Adipose tissue (tissue), 3 donors: Measurements from ENCODE around the gene CTSO. TPM values are rescaled to one million over a fixed set of nuclear protein-coding genes. Genes with fewer than 3 reads are reported as not detected.
A peak's percentile ranks its signal among the peaks of the same experiment; 100 is the strongest.
"Not testable (repeated sequence)": the region's sequence is repeated elsewhere in the genome, so short reads cannot be mapped to it uniquely, and the experiment has no call there.

Experiments
- H3K27ac ChIP-seq: one replicate; pipeline ENCODE4 v1.5.1; 2013; ENCODE audit warnings: low read depth, low read length
- WGBS, 3 donors: extraction: QIAGEN DNeasy Blood & Tissue Kit; methylation state at CpG; one replicate each; pipeline ENCODE4 v1.1.7; 2013; 5-methylcytosine and 5-hydroxymethylcytosine counted together
- polyA plus RNA-seq, 3 donors: library from polyadenylated mRNA; stranded (reverse); fragments of 200-250 nt; gene quantifications; one replicate each; pipeline ENCODE4 v1.2.3, GENCODE V29; 2013
- donor health status: healthy with polysubstance abuse.
- donor health status: Bipolar disorder and iron deficiency.
- donor health status: healthy.

Gene CTSO
- polyA plus RNA-seq, 3 donors: 6.7 to 14.8 (median 10.3) TPM

- WGBS, 3 donors: 56 to 72% (median 70%) methylated on average over 5 of the region's 5 CpGs
- no peak overlapping the region for H3K27ac ChIP-seq
Observed at GRCh38 chr4:155960522-155960921, 6.9 kb upstream of the CTSO start.

DNA sequence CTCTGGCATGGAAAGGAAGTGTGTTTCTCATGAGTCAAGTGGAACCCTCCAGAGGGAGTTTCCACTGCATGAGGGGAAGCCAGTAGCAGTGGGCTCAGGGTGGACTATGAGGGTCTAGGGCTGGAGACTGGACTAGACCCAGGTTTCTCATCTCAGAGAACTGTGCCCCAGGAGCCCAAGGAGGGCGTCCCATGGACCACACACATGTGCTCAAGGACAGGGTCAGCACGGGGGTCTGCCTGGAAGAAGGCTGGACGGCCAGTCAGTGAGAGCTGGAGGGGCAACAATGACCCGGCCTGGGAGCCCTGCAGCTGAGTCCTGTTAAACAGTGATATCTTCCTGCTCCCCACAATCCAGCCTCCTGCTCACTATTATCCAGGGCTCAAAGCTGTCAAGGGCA is 5.8 kb upstream of the CTSO start:
- WGBS, 3 donors: 67 to 87% (median 85%) methylated on average over 4 of the region's 4 CpGs
- no peak overlapping the region for H3K27ac ChIP-seq

DNA sequence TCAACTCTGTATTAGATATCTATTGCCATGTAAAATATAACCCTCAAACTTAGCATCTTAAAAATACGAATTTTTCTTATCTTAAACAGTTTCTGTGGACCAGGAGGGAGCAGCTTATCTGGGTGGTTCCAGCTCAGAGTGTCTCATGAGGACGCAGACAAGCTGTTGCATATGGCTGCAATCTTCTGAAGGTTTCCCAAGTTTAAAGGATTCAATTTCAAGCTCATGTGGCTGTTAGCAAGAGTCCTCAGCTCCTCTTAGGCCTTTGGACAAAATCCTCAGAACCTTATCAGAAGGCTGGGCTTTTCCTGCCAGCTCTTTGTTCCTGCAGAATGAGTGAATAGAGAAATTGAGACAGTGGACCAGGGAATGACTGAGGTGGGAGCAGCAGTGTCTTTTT is 2.8 kb upstream of the CTSO start:
- 73 to 79% (median 77%) methylated on average over 2 of the region's 2 CpGs for WGBS, 3 donors
- H3K27ac ChIP-seq: no peak overlapping the region

DNA sequence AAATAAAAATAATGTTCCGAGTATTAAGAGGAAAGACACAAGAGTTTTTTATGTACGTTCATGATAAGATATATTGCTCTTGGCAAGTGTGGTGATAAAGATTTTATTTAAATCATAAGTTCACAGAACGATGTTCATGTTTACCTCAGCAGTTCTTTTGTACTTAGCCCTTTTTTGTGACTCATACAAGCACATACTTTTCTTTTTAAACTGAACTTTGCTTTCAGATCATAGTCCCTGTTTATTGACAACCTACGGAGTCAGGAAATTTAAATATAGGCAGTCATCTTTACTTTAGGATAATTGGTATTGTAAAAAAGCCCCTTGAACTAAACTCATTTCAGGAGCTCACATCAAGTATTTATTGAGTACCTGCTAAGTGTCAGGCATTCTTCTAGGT is 1.3 kb upstream of the CTSO start:
- 52 to 84% (median 78%) methylated on average over 4 of the region's 4 CpGs for WGBS, 3 donors

DNA sequence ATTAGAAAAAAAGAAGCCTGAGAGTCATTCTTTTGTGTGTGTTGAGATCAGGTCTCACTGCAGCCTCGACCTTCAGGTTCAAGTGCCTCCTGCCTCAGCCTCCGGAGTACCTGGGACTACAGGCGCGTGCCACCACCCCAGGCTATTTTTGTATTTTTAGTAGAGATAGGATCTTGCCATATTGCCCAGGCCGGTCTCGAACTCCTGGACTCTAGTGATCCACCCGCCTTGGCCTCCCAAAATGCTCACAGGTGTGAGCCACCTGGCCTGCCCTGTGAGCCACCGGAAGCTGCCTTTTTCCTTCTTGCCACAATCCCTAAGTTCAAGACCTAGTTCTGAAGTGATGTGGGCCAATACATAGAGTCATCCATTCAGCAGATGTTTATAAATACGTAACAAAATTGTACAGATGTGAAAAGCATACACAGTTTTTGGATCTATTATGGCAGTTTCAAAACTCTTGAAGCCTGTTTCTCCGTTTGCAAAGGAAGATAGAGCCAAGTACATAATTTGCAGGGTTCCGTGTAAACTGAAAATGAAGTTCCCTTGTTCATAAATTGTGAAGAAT is 536 bp upstream of the CTSO start:
- WGBS, 3 donors: 78 to 82% (median 81%) methylated on average over 11 of the region's 11 CpGs
- H3K27ac ChIP-seq: no peak overlapping the region

More for the DNA sequence above, 1.3 kb upstream of the CTSO start:
- no peak overlapping the region for H3K27ac ChIP-seq

GRCh38 chr4:155952501-155952901 is 1.2 kb downstream of the CTSO start:
- 42 to 56% (median 53%) methylated on average over 6 of the region's 6 CpGs for WGBS, 3 donors

DNA sequence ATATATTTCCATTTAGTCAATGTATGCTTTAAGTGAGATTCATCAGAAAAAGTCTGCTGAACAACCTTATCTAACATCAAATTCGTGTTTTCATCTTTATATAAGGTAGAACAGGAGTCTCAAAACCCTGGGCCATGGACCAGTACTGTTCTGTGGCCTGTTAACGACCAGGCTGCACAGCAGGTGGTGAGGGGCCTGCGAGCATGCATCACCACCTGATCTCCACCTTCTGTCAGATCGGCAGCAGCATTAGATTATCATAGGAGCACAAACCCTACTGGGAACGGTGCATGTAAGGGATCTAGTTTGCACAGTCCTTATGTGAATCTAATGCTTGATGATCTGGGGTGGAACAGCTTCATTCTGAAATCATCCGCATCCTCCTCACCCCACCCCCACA is 3.2 kb downstream of the CTSO start:
- WGBS, 3 donors: 79 to 92% (median 87%) methylated on average over 6 of the region's 6 CpGs
- no peak overlapping the region for H3K27ac ChIP-seq

More at GRCh38 chr4:155952501-155952901, 1.2 kb downstream of the CTSO start:
- H3K27ac ChIP-seq: peak overlapping the region; percentile 42

DNA sequence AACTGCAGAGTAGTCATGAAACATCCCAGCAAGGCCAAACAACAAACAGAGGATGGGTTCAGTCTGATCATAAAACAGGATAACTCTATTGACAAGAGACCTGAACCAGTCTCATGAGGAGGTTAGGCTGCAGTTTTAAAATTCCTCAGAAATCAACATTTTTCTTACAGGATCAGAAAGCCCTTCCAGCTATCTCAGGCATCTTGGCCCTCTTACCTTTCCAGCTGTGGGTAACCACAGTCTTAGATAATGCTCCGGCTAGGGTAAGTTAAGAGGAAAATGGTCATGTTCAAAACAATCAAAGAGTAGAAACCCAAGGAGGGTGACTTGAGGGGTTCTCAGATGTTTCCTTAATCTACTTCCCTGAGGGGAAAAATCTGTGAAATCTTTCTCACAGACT is 5.1 kb downstream of the CTSO start:
- H3K27ac ChIP-seq: no peak overlapping the region
- WGBS, 3 donors: 71 to 77% (median 71%) methylated on average over 1 of the region's 1 CpG

DNA sequence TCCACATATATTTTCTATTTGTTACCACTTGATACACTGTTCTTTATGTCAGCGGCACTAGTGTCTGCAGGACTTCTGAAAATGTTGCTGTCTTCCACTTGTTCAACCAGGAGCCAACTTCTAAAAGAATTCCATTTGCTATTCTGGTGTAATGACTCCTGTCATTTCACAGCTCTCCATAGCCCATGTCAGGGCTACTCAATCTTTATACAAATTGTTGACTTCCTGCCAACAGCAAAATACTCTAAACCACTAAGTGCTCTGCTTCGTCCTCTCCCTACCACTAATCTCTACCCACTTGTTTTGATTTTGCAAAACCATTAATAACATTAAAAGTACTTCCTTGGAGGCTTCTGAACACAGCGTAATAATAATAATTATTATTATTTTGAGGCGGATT is 7.2 kb downstream of the CTSO start:
- WGBS, 3 donors: 57 to 75% (median 57%) methylated on average over 4 of the region's 4 CpGs
- no peak overlapping the region for H3K27ac ChIP-seq

DNA sequence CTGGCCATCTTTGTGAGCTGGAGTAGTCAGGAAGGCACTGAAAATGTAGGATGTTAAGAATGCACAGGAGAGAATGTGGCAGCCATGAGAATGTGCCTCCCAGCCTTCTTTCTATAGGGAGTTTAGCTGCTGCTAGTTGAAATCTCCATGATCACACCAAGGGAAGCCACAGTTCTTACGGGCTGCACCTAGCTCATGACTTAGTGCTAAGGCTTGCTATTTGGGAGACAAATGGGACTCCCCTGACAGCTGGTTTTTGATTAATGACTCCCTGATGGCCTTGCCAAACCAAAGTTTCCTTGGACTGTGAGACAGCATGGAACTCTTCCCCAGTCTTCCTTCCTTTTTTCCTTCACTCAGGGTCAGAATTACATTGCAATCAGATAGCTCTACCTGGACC is 9.2 kb downstream of the CTSO start:
- no peak overlapping the region for H3K27ac ChIP-seq
- 81 to 84% (median 81%) methylated on average over 1 of the region's 1 CpG for WGBS, 3 donors

GRCh38 chr4:155943605-155944291 is 9.9 kb downstream of the CTSO start:
- 48 to 92% (median 74%) methylated on average over 3 of the region's 3 CpGs for WGBS, 3 donors
- H3K27ac ChIP-seq: no peak overlapping the region

- 88 to 100% (median 96%) methylated on average over 1 of the region's 1 CpG for WGBS, 3 donors
- no peak overlapping the region for H3K27ac ChIP-seq
Observed at GRCh38 chr4:155941820-155942219, 11.8 kb downstream of the CTSO start.

DNA sequence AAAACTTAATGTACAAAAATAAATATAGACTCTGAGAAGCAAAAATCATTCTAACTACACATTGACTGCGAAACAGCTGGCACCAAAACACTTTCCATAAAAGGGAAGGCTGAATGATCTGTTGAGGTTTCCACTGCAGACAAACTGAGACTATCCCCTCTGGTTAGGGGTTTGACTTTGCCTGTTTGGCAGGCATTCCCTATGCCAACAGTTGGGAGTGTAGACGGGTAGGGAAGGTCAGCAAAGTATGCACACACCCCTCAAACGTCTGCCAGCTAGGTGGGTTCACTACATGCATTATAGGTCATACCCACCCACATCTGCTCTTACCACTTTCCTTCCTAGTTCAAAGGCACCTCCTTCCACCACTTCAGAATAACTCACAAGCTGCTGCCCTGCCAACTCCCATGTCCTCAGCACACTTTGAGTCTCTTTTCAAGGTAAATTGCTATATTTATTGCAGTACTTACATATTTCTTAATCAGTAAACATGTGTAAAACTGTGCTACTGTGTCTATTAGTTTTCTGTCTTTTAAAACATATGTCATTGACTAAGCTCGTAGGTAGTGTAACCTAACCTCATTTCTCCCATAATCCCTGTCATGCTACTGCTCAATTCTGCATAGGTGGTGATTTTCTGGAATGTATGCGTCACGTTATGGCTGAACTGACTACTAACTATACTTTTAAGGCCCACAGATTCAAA is 12.4 kb downstream of the CTSO start:
- WGBS, 3 donors: 85 to 88% (median 87%) methylated on average over 6 of the region's 6 CpGs
- no peak overlapping the region for H3K27ac ChIP-seq

- WGBS, 3 donors: 81 to 84% (median 83%) methylated on average over 4 of the region's 4 CpGs
- H3K27ac ChIP-seq: no peak overlapping the region
Observed at GRCh38 chr4:155935389-155935986, 18.2 kb downstream of the CTSO start.

GRCh38 chr4:155934634-155935033 is 19.0 kb downstream of the CTSO start:
- WGBS, 3 donors: 91 to 97% (median 95%) methylated on average over 4 of the region's 4 CpGs

DNA sequence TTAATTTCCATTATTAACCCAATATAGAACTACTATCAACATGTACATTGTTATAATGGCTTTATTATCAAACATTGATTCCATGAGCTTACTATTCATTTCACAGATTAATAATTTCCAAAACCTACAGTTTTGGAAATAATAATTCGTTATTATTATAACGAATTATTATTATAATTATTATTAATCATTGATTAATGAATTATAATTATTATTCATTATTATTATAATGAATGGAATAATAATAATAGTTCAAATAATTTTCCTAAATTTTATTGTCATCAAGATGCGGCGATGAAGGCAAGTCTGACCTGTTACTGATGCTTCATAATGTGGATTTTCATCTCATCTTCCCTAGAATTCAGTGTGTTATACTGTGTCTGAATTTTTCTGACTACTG is 22.0 kb downstream of the CTSO start:
- WGBS, 3 donors: 94 to 98% (median 96%) methylated on average over 4 of the region's 4 CpGs
- no peak overlapping the region for H3K27ac ChIP-seq

More at GRCh38 chr4:155934634-155935033, 19.0 kb downstream of the CTSO start:
- H3K27ac ChIP-seq: not testable (repeated sequence)

GRCh38 chr4:155930330-155930729 is 23.3 kb downstream of the CTSO start:
- H3K27ac ChIP-seq: no peak overlapping the region
- 80 to 92% (median 81%) methylated on average over 2 of the region's 2 CpGs for WGBS, 3 donors

- 92 to 98% (median 94%) methylated on average over 3 of the region's 3 CpGs for WGBS, 3 donors
- H3K27ac ChIP-seq: no peak overlapping the region
Observed at GRCh38 chr4:155929833-155930232, 23.8 kb downstream of the CTSO start.

GRCh38 chr4:155924637-155925036 is 29.0 kb downstream of the CTSO start:
- no peak overlapping the region for H3K27ac ChIP-seq
- WGBS, 3 donors: 39 to 76% (median 61%) methylated on average over 3 of the region's 3 CpGs
